GM23338 (cell line): ENCODE measurements around the gene PITRM1. TPM values are rescaled to one million over a fixed set of nuclear protein-coding genes. Genes with fewer than 3 reads are reported as not detected.

ENCODE experiments used
- ATAC-seq: fragments of 200-7000 bp; cut with Tn5 transposase; 3 replicates; pipeline ENCODE4 v1.9.1; 2020
- DNase-seq: peaks from one replicate; pipeline ENCODE4 v3.0.0-alpha.2; 2015; ENCODE audit warnings: low spot score
- H2AFZ ChIP-seq: fragments of 200-600 bp; sonication (generic); 2 replicates; pipeline ENCODE4 v1.8.0; 2016; ENCODE audit warnings: antibody characterized with exemption, mild to moderate bottlenecking, moderate library complexity
- H3F3A ChIP-seq: fragments of 200-600 bp; sonication (generic); replicated peaks from 2 replicates; pipeline ENCODE4 v1.8.0; 2017; ENCODE audit warnings: antibody characterized with exemption, mixed run types, low read depth
- H3K27ac ChIP-seq: fragments of 200-600 bp; sonication (generic); 2 replicates; pipeline ENCODE4 v1.6.1; 2016; ENCODE audit warnings: low read depth
- H3K27me3 ChIP-seq: fragments of 200-600 bp; sonication (generic); 2 replicates; pipeline ENCODE4 v1.8.0; 2016; ENCODE audit warnings: mild to moderate bottlenecking, mixed run types, moderate library complexity; ENCODE audit not compliant: insufficient read depth
- H3K36me3 ChIP-seq: fragments of 200-600 bp; sonication (generic); 2 replicates; pipeline ENCODE4 v1.8.0; 2016; ENCODE audit warnings: mild to moderate bottlenecking; ENCODE audit not compliant: insufficient read depth
- H3K4me1 ChIP-seq: fragments of 200-600 bp; sonication (generic); 2 replicates; pipeline ENCODE4 v1.8.0; 2016; ENCODE audit warnings: mild to moderate bottlenecking, moderate library complexity; ENCODE audit not compliant: insufficient read depth
- H3K4me2 ChIP-seq: fragments of 200-600 bp; sonication (generic); 2 replicates; pipeline ENCODE4 v1.7.1; 2017; ENCODE audit warnings: mixed run types
- H3K4me3 ChIP-seq: fragments of 200-600 bp; sonication (generic); 2 replicates; pipeline ENCODE4 v1.6.1; 2016; ENCODE audit warnings: mixed run types
- H3K79me2 ChIP-seq: fragments of 200-600 bp; sonication (generic); replicated peaks from 2 replicates; pipeline ENCODE4 v1.8.0; 2017; ENCODE audit warnings: mild to moderate bottlenecking; ENCODE audit not compliant: insufficient read depth
- H3K9me2 ChIP-seq: fragments of 200-600 bp; sonication (generic); 2 replicates; pipeline ENCODE4 v1.8.0; 2017; ENCODE audit not compliant: insufficient read depth
- H4K20me1 ChIP-seq: fragments of 200-600 bp; sonication (generic); replicated peaks from 2 replicates; pipeline ENCODE4 v1.8.0; 2017; ENCODE audit warnings: mild to moderate bottlenecking; ENCODE audit not compliant: insufficient read depth
- H3K27ac Mint-ChIP-seq: 2 replicates; pipeline ENCODE4 v1.8.0; 2020; ENCODE audit warnings: inconsistent platforms, mild to moderate bottlenecking, moderate library complexity, mixed read lengths
- H3K27me3 Mint-ChIP-seq: 3 replicates; pipeline ENCODE4 v1.8.0; 2022; ENCODE audit warnings: low read depth, mild to moderate bottlenecking, moderate library complexity, mixed read lengths, inconsistent platforms; ENCODE audit not compliant: insufficient read depth, poor library complexity
- H3K36me3 Mint-ChIP-seq: 3 replicates; pipeline ENCODE4 v1.8.0; 2021; ENCODE audit warnings: low read depth, mild to moderate bottlenecking, inconsistent platforms, moderate library complexity, mixed read lengths
- H3K4me1 Mint-ChIP-seq: 3 replicates; pipeline ENCODE4 v1.8.0; 2020; ENCODE audit warnings: mild to moderate bottlenecking, inconsistent platforms, mixed read lengths
- H3K4me3 Mint-ChIP-seq: 3 replicates; pipeline ENCODE4 v1.8.0; 2021; ENCODE audit warnings: moderate library complexity, mild to moderate bottlenecking, inconsistent platforms, mixed read lengths
- H3K9me3 Mint-ChIP-seq: 3 replicates; pipeline ENCODE4 v1.8.0; 2020; ENCODE audit warnings: moderate library complexity, mild to moderate bottlenecking, inconsistent platforms, mixed read lengths
- CREB1 ChIP-seq: fragments of 250-450 bp; sonication (Bioruptor Pico); IDR thresholded peaks from 2 replicates; pipeline ENCODE4 v1.5.0; 2020; ENCODE audit warnings: low read depth, mild to moderate bottlenecking, moderate library complexity
- ETS1 ChIP-seq: IDR thresholded peaks from 2 replicates; pipeline ENCODE4 v1.6.1; 2016; ENCODE audit warnings: antibody characterized with exemption
- EZH2 ChIP-seq: fragments of 200-600 bp; sonication (generic); IDR thresholded peaks from one replicate; pipeline ENCODE4 v1.8.0; 2017; ENCODE audit warnings: antibody characterized with exemption, mild to moderate bottlenecking, low read depth; ENCODE audit not compliant: unreplicated experiment
- EZH2phosphoT487 ChIP-seq: fragments of 200-600 bp; sonication (generic); IDR thresholded peaks from one replicate; pipeline ENCODE4 v1.8.1; 2018; ENCODE audit warnings: antibody characterized with exemption; ENCODE audit not compliant: unreplicated experiment
- JUNB ChIP-seq: IDR thresholded peaks from one replicate; pipeline ENCODE4 v1.6.1; 2016; ENCODE audit warnings: antibody characterized with exemption; ENCODE audit not compliant: unreplicated experiment
- NANOG ChIP-seq: IDR thresholded peaks from 2 replicates; pipeline ENCODE4 v1.6.1; 2016; ENCODE audit warnings: antibody characterized with exemption, borderline replicate concordance
- POLR2AphosphoS5 ChIP-seq: IDR thresholded peaks from 2 replicates; pipeline ENCODE4 v1.6.1; 2016; ENCODE audit warnings: antibody characterized with exemption, low read depth
- REST ChIP-seq: IDR thresholded peaks from one replicate; pipeline ENCODE4 v1.6.1; 2018; ENCODE audit warnings: antibody characterized with exemption; ENCODE audit not compliant: unreplicated experiment
- STAT1 ChIP-seq: IDR thresholded peaks from one replicate; pipeline ENCODE4 v1.6.1; 2016; ENCODE audit warnings: antibody characterized with exemption; ENCODE audit not compliant: unreplicated experiment
- ZNF114 ChIP-seq: fragments of 250-450 bp; sonication (Bioruptor Pico); IDR thresholded peaks from 2 replicates; pipeline ENCODE4 v1.5.0; 2020; ENCODE audit warnings: mild to moderate bottlenecking, moderate library complexity
- ZNF331 ChIP-seq: fragments of 250-450 bp; sonication (Bioruptor Pico); IDR thresholded peaks from 2 replicates; pipeline ENCODE4 v1.5.0; 2020; ENCODE audit warnings: low read depth, mild to moderate bottlenecking, moderate library complexity
- polyA plus RNA-seq: library from polyadenylated mRNA; unstranded; fragments of >200 nt; fragmentation: Nextera tagmentation; extraction: Ambion mirVana; gene quantifications from 2 replicates; pipeline ENCODE4 v1.2.1, GENCODE V29; 2016
- total RNA-seq: library from RNA; depleted of rRNA; stranded (reverse); fragments of >200 nt; shearing (Covaris generic); gene quantifications from 2 replicates; pipeline ENCODE4 v1.2.3, GENCODE V29; 2014
- TF ChIP-seq, protein P1 (sequence below): fragments of 250-450 bp; sonication (Bioruptor Pico); IDR thresholded peaks from 2 replicates; pipeline ENCODE4 v1.5.0; 2020; ENCODE audit warnings: mild to moderate bottlenecking, moderate library complexity
- TF ChIP-seq, protein P2 (sequence below), 2 experiments: fragments of 200-600 bp in 1 of 2; sonication (generic) in 1 of 2; conservative IDR thresholded peaks; 2 replicates each; pipeline versions ENCODE4 v1.5.1 to v1.6.1; 2016 to 2017; ENCODE audit warnings: antibody characterized with exemption in 2 of 2, low read depth in 2 of 2, mild to moderate bottlenecking in 2 of 2, moderate library complexity in 1 of 2

Gene PITRM1
- total and polyA plus RNA-seq, 2 experiments from 2014 or later: 29.0 to 33.0 TPM

DNA sequence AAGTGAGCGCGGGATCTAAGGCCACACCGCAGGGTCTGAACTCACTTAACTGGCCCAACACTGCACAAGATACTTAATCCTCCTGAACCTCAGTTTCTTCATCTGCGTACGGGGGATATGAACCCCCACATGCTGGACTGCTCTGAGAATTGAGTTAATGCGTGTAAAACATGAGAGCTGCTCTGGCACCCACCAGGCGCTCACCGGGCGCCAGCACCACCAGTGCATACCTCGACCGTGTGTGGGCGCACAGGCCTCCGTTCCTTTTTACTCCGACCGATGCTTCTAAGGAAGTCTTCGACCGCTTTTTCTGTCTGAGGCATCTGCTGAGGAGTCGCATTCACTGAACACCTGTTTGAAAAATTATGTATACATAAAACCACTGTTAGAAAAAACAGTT is 27.2 kb downstream of the PITRM1 start:
- Mint-ChIP-seq H3K27me3 (peaks cover 2% of the 10 kb centered on the region), H3K4me3 (no peak overlapping the region), H3K36me3 (peaks cover 63% of the 10 kb centered on the region), H3K27ac (no peak overlapping the region), H3K4me1 (no peaks in the 10 kb centered on the region), H3K9me3 (no peaks in the 10 kb centered on the region)
- no peaks in the 10 kb centered on the region for H3F3A ChIP-seq
- TF ChIP-seq, protein P1, sequence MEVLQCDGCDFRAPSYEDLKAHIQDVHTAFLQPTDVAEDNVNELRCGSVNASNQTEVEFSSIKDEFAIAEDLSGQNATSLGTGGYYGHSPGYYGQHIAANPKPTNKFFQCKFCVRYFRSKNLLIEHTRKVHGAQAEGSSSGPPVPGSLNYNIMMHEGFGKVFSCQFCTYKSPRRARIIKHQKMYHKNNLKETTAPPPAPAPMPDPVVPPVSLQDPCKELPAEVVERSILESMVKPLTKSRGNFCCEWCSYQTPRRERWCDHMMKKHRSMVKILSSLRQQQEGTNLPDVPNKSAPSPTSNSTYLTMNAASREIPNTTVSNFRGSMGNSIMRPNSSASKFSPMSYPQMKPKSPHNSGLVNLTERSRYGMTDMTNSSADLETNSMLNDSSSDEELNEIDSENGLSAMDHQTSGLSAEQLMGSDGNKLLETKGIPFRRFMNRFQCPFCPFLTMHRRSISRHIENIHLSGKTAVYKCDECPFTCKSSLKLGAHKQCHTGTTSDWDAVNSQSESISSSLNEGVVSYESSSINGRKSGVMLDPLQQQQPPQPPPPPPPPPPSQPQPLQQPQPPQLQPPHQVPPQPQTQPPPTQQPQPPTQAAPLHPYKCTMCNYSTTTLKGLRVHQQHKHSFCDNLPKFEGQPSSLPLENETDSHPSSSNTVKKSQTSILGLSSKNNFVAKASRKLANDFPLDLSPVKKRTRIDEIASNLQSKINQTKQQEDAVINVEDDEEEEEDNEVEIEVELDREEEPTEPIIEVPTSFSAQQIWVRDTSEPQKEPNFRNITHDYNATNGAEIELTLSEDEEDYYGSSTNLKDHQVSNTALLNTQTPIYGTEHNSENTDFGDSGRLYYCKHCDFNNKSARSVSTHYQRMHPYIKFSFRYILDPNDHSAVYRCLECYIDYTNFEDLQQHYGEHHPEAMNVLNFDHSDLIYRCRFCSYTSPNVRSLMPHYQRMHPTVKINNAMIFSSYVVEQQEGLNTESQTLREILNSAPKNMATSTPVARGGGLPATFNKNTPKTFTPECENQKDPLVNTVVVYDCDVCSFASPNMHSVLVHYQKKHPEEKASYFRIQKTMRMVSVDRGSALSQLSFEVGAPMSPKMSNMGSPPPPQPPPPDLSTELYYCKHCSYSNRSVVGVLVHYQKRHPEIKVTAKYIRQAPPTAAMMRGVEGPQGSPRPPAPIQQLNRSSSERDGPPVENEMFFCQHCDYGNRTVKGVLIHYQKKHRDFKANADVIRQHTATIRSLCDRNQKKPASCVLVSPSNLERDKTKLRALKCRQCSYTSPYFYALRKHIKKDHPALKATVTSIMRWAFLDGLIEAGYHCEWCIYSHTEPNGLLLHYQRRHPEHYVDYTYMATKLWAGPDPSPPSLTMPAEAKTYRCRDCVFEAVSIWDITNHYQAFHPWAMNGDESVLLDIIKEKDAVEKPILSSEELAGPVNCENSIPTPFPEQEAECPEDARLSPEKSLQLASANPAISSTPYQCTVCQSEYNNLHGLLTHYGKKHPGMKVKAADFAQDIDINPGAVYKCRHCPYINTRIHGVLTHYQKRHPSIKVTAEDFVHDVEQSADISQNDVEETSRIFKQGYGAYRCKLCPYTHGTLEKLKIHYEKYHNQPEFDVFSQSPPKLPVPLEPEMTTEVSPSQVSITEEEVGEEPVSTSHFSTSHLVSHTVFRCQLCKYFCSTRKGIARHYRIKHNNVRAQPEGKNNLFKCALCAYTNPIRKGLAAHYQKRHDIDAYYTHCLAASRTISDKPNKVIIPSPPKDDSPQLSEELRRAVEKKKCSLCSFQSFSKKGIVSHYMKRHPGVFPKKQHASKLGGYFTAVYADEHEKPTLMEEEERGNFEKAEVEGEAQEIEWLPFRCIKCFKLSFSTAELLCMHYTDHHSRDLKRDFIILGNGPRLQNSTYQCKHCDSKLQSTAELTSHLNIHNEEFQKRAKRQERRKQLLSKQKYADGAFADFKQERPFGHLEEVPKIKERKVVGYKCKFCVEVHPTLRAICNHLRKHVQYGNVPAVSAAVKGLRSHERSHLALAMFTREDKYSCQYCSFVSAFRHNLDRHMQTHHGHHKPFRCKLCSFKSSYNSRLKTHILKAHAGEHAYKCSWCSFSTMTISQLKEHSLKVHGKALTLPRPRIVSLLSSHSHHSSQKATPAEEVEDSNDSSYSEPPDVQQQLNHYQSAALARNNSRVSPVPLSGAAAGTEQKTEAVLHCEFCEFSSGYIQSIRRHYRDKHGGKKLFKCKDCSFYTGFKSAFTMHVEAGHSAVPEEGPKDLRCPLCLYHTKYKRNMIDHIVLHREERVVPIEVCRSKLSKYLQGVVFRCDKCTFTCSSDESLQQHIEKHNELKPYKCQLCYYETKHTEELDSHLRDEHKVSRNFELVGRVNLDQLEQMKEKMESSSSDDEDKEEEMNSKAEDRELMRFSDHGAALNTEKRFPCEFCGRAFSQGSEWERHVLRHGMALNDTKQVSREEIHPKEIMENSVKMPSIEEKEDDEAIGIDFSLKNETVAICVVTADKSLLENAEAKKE (CRISPR knock-in tag): no peak
- TF ChIP-seq POLR2AphosphoS5: no peak
- TF ChIP-seq ZNF114 (CRISPR knock-in tag): no peak
- TF ChIP-seq JUNB: no peak
- no peak for TF ChIP-seq EZH2phosphoT487
- no peak for TF ChIP-seq ZNF331
- TF ChIP-seq EZH2: no peak
- TF ChIP-seq, protein P2, sequence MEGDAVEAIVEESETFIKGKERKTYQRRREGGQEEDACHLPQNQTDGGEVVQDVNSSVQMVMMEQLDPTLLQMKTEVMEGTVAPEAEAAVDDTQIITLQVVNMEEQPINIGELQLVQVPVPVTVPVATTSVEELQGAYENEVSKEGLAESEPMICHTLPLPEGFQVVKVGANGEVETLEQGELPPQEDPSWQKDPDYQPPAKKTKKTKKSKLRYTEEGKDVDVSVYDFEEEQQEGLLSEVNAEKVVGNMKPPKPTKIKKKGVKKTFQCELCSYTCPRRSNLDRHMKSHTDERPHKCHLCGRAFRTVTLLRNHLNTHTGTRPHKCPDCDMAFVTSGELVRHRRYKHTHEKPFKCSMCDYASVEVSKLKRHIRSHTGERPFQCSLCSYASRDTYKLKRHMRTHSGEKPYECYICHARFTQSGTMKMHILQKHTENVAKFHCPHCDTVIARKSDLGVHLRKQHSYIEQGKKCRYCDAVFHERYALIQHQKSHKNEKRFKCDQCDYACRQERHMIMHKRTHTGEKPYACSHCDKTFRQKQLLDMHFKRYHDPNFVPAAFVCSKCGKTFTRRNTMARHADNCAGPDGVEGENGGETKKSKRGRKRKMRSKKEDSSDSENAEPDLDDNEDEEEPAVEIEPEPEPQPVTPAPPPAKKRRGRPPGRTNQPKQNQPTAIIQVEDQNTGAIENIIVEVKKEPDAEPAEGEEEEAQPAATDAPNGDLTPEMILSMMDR (conservative IDR thresholded peaks at IDR 0.05; ENCODE audit: low read depth in 2 of 2): no peak
- no peak for TF ChIP-seq ETS1
- no peak for TF ChIP-seq STAT1
- no peak for TF ChIP-seq CREB1 (CRISPR knock-in tag)
- TF ChIP-seq NANOG: no peak
- no peak for TF ChIP-seq REST
- peaks cover 11% of the 10 kb centered on the region for H3K36me3 ChIP-seq
- H3K27me3 ChIP-seq: no peaks in the 10 kb centered on the region
- ATAC-seq: no peak
- H4K20me1 ChIP-seq: peaks cover 11% of the 10 kb centered on the region; the same call in 1 of the 2 replicates
- H3K4me1 ChIP-seq: no peaks in the 10 kb centered on the region
- no peak overlapping the region for H3K27ac ChIP-seq
- no peak overlapping the region for H3K4me2 ChIP-seq
- no peak overlapping the region for H3K4me3 ChIP-seq
- H3K79me2 ChIP-seq: no peaks in the 10 kb centered on the region
- H2AFZ ChIP-seq: no peak overlapping the region
- H3K9me2 ChIP-seq: no peaks in the 10 kb centered on the region
- no peak for DNase-seq
